ENCODE results near the gene TLE2.

Gene TLE2

GRCh38 chr19:2952953-2953481, 76.1 kb downstream of the TLE2 start:
- H3K9ac ChIP-seq = no peak overlapping the region
- TF ChIP-seq CTCF (conservative IDR thresholded peaks at IDR 0.05; ENCODE audit: low read depth, low read length) = no peak
- H3K4me2 ChIP-seq = no peak overlapping the region
- H3K27ac ChIP-seq = no peak overlapping the region
- no peak overlapping the region for H3K4me3 ChIP-seq (IDR thresholded peaks at IDR 0.05; ENCODE audit: insufficient read depth, low read depth, low read length)
- H4K20me1 ChIP-seq (ENCODE audit: insufficient read depth) = no peaks in the 10 kb centered on the region
- no peaks in the 10 kb centered on the region for H3K4me1 ChIP-seq (ENCODE audit: low read depth, poor library complexity, severe bottlenecking)
- no peak overlapping the region for H2AFZ ChIP-seq (ENCODE audit: low read depth)
- no peaks in the 10 kb centered on the region for H3K36me3 ChIP-seq (ENCODE audit: insufficient read depth)
- H3K27me3 ChIP-seq (ENCODE audit: insufficient read depth, low read depth) = peaks cover 62% of the 10 kb centered on the region
- no peaks in the 10 kb centered on the region for H3K79me2 ChIP-seq (ENCODE audit: insufficient read depth, low read depth)

DNA sequence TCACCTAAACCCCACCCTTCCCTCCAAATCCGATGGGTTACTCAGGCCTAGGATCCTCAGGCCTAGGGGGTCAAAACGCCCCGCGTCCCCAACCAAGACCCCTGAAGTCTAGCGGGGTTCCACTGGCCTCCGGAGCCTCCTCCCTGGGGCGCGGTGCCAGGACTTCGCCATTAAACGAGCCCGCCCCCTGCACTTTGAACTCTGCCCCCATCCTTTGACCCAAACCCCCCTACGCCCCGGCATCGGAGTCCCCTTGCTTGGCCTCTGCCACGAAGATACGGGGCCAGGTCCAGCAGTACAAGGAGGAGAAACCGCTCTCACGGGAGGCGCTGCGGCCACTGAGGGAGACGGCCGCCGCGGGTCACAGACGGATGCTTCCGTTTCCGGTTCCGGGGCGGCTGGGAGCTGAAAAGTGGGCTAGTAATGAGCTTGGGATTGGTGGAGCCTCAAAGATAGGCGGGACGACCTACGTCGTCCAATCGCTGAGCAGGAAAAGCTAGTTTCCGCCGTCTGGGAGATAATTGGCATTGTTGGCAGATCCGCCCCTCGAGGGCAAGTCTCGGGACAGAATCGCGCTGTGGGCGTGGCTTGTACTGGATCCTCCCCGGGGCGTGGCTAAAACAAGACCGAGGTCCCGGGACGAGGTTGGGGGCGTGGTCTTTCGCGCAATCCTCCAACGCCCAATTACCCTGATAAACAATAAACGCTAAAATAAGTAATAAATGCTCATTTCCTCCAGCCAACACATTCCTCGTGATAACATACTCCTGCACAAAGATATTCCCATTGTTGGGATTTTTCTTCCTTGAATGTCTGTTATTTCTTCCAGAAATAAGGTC, 78.6 kb downstream of the TLE2 start:
- Histone ChIP-seq H3K36me3 (ENCODE audit: insufficient read depth) (no peaks in the 10 kb centered on the region), H3K4me1 (ENCODE audit: low read depth, poor library complexity, severe bottlenecking) (no peaks in the 10 kb centered on the region), H3K4me3 (IDR thresholded peaks at IDR 0.05; ENCODE audit: insufficient read depth, low read depth, low read length) (no peak overlapping the region), H3K79me2 (ENCODE audit: insufficient read depth, low read depth) (no peaks in the 10 kb centered on the region), H3K4me2 (peak overlapping the region; percentile 6; the same call in 1 of the 2 replicates), H4K20me1 (ENCODE audit: insufficient read depth) (no peaks in the 10 kb centered on the region), H3K27ac (no peak overlapping the region), H3K27me3 (ENCODE audit: insufficient read depth, low read depth) (peaks cover 50% of the 10 kb centered on the region), H2AFZ (ENCODE audit: low read depth) (peak overlapping the region; percentile 41; the same call in 1 of the 2 replicates), H3K9ac (no peak overlapping the region)
- TF ChIP-seq CTCF (conservative IDR thresholded peaks at IDR 0.05; ENCODE audit: low read depth, low read length) = no peak

GRCh38 chr19:2949939-2950285, 79.2 kb downstream of the TLE2 start:
- no peak overlapping the region for H3K4me3 ChIP-seq (IDR thresholded peaks at IDR 0.05; ENCODE audit: insufficient read depth, low read depth, low read length)
- no peak overlapping the region for H3K9ac ChIP-seq
- H3K36me3 ChIP-seq (ENCODE audit: insufficient read depth) = no peaks in the 10 kb centered on the region
- no peak overlapping the region for H3K4me2 ChIP-seq
- no peak overlapping the region for H3K27ac ChIP-seq
- peaks cover 44% of the 10 kb centered on the region for H3K27me3 ChIP-seq (ENCODE audit: insufficient read depth, low read depth)
- H2AFZ ChIP-seq (ENCODE audit: low read depth) = peak overlapping the region; percentile 41; the same call in 1 of the 2 replicates
- H3K79me2 ChIP-seq (ENCODE audit: insufficient read depth, low read depth) = no peaks in the 10 kb centered on the region
- no peaks in the 10 kb centered on the region for H3K4me1 ChIP-seq (ENCODE audit: low read depth, poor library complexity, severe bottlenecking)
- H4K20me1 ChIP-seq (ENCODE audit: insufficient read depth) = no peaks in the 10 kb centered on the region
- no peak for TF ChIP-seq CTCF (conservative IDR thresholded peaks at IDR 0.05; ENCODE audit: low read depth, low read length)
